ENCODE results near the gene IMMP2L.

Gene IMMP2L

DNA sequence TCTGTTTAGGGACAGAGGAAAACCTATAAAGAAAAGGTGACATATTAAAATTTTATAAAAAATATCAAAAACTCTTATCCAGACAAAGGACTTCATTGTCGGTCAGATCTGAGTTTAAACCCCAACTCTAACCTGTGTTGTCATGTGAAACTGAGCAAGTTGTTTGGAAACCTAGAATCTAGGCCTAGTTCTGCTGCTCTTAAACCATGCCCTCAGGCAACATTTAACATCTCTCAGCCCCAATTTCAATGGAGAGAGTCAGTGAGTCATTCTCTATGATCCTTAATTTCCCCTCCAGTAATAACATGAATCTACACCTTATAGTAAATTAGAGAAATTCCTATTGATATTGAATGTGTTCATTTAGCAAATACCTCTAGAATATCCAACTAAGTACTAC is 192.3 kb downstream of the IMMP2L start:
- TF ChIP-seq FOXP2 (optimal IDR thresholded peaks at IDR 0.05; ENCODE audit: borderline replicate concordance, extremely low read depth, extremely low read length, insufficient read depth) (no peak), TAF1 (IDR thresholded peaks at IDR 0.05; ENCODE audit: borderline replicate concordance, insufficient read depth, low read length) (no peak), SIN3A (IDR thresholded peaks at IDR 0.05; ENCODE audit: borderline replicate concordance, insufficient read depth, low read length) (no peak), POLR2AphosphoS5 (IDR thresholded peaks at IDR 0.05; ENCODE audit: low read depth, low read length) (no peak)
- TF ChIP-seq, protein P1, sequence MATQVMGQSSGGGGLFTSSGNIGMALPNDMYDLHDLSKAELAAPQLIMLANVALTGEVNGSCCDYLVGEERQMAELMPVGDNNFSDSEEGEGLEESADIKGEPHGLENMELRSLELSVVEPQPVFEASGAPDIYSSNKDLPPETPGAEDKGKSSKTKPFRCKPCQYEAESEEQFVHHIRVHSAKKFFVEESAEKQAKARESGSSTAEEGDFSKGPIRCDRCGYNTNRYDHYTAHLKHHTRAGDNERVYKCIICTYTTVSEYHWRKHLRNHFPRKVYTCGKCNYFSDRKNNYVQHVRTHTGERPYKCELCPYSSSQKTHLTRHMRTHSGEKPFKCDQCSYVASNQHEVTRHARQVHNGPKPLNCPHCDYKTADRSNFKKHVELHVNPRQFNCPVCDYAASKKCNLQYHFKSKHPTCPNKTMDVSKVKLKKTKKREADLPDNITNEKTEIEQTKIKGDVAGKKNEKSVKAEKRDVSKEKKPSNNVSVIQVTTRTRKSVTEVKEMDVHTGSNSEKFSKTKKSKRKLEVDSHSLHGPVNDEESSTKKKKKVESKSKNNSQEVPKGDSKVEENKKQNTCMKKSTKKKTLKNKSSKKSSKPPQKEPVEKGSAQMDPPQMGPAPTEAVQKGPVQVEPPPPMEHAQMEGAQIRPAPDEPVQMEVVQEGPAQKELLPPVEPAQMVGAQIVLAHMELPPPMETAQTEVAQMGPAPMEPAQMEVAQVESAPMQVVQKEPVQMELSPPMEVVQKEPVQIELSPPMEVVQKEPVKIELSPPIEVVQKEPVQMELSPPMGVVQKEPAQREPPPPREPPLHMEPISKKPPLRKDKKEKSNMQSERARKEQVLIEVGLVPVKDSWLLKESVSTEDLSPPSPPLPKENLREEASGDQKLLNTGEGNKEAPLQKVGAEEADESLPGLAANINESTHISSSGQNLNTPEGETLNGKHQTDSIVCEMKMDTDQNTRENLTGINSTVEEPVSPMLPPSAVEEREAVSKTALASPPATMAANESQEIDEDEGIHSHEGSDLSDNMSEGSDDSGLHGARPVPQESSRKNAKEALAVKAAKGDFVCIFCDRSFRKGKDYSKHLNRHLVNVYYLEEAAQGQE (IDR thresholded peaks at IDR 0.05; ENCODE audit: insufficient read depth in 1 of 2, low read depth in 2 of 2, low read length in 2 of 2), result no peak

DNA sequence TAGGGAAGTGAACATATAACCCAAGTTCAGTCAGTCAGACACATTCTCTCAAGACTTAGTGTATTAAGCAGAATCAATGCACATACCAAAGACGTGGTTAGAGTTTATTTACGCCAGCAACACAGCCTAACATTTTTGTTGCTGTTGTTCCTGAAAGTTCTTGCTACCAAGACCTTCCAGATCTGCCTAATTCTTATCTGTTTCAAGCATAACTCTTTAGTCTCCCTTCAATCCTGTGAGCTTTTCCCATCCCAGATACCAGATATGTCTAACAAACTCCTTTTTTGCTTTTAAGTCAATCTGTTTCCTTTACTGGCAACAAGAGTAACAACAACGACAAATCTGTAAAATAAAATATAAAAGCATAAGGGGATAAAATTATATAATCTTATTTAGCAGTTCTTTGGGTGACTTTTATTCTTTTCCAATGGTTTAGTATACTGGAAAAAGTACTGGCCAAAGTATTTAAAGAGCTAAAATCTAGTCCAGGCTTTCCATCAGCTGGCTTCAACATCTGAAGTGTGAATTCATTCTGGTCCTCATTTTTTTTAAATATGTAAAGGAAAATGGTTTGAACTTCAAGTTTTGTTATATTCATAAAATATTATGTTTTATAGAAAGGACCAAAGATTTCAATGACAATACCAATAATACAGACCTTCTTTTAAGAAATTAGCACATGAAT is 193.8 kb downstream of the IMMP2L start:
- TF ChIP-seq POLR2AphosphoS5 (IDR thresholded peaks at IDR 0.05; ENCODE audit: low read depth, low read length) (no peak), SIN3A (IDR thresholded peaks at IDR 0.05; ENCODE audit: borderline replicate concordance, insufficient read depth, low read length) (no peak), TAF1 (IDR thresholded peaks at IDR 0.05; ENCODE audit: borderline replicate concordance, insufficient read depth, low read length) (no peak), FOXP2 (optimal IDR thresholded peaks at IDR 0.05; ENCODE audit: borderline replicate concordance, extremely low read depth, extremely low read length, insufficient read depth) (no peak)
- TF ChIP-seq, protein P1 (IDR thresholded peaks at IDR 0.05; ENCODE audit: insufficient read depth in 1 of 2, low read depth in 2 of 2, low read length in 2 of 2), result no peak

DNA sequence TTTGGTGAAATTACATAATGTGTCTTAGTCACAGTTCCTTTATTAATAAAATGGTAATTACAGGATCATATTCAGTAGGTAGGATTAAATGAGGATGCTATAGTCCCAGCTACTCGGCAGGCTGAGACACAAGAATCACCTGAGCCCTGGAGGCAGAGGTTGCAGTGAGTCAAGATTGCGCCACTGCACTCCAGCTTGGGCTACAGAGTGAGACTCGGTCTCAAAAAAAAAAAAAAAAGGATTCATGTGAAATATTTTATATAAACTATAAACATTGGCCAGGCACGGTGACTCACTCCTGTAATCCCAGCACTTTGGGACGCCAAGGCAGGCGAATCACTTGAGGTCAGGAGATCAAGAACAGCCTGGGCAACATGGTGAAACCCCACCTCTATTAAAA is 197.9 kb downstream of the IMMP2L start:
- TF ChIP-seq SIN3A (IDR thresholded peaks at IDR 0.05; ENCODE audit: borderline replicate concordance, insufficient read depth, low read length), result no peak
- TF ChIP-seq, protein P1 (IDR thresholded peaks at IDR 0.05; ENCODE audit: insufficient read depth in 1 of 2, low read depth in 2 of 2, low read length in 2 of 2), result no peak
- TF ChIP-seq FOXP2 (optimal IDR thresholded peaks at IDR 0.05; ENCODE audit: borderline replicate concordance, extremely low read depth, extremely low read length, insufficient read depth), result no peak
- TF ChIP-seq TAF1 (IDR thresholded peaks at IDR 0.05; ENCODE audit: borderline replicate concordance, insufficient read depth, low read length), result no peak
- TF ChIP-seq POLR2AphosphoS5 (IDR thresholded peaks at IDR 0.05; ENCODE audit: low read depth, low read length), result no peak

DNA sequence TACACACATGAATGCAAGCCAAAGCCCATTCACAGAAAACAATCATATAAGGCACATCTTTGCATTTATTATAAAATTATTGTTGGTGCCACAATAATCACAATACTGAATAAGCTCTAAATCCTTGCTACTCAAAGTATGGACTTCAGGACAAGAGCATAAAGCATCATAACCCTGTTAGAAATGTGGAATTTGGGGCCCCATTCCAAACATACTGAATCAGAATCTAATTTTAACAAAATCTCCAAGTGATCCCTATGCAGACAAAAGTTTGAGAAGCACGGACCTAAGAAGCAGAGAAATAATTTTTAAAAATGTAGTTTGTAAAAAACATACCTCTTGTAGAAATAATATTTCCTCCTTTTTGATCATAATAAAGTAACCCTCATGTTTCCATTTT is 199.2 kb downstream of the IMMP2L start:
- TF ChIP-seq SIN3A (IDR thresholded peaks at IDR 0.05; ENCODE audit: borderline replicate concordance, insufficient read depth, low read length) (no peak), FOXP2 (optimal IDR thresholded peaks at IDR 0.05; ENCODE audit: borderline replicate concordance, extremely low read depth, extremely low read length, insufficient read depth) (no peak), TAF1 (IDR thresholded peaks at IDR 0.05; ENCODE audit: borderline replicate concordance, insufficient read depth, low read length) (no peak), POLR2AphosphoS5 (IDR thresholded peaks at IDR 0.05; ENCODE audit: low read depth, low read length) (no peak)
- TF ChIP-seq, protein P1 (IDR thresholded peaks at IDR 0.05; ENCODE audit: insufficient read depth in 1 of 2, low read depth in 2 of 2, low read length in 2 of 2), result no peak
